H1 (cell line): ENCODE measurements around the gene SECISBP2. TPM values are rescaled to one million over a fixed set of nuclear protein-coding genes. Genes with fewer than 3 reads are reported as not detected.

Experiments
- CHD1 ChIP-seq: IDR thresholded peaks from 2 replicates; pipeline ENCODE4 v1.6.1; 2012; ENCODE audit warnings: low read depth, low read length, improper control_type of control experiment
- CREB1 ChIP-seq: IDR thresholded peaks from 2 replicates; pipeline ENCODE4 v1.6.1; 2012; ENCODE audit warnings: inconsistent platforms
- GABPA ChIP-seq: IDR thresholded peaks from 2 replicates; pipeline ENCODE4 v1.6.1; 2011; ENCODE audit warnings: mild to moderate bottlenecking, low read length, moderate library complexity, borderline replicate concordance; ENCODE audit not compliant: insufficient read depth
- MAX ChIP-seq: IDR thresholded peaks from 2 replicates; pipeline ENCODE4 v1.6.1; 2012; ENCODE audit warnings: inconsistent platforms
- RNF2 ChIP-seq: fragments of 200-900, 300-1000 bp; sonication (generic); IDR thresholded peaks from 2 replicates; pipeline ENCODE4 v1.7.1; 2016; ENCODE audit warnings: borderline replicate concordance, low read depth, mild to moderate bottlenecking, antibody characterized with exemption, low read length; ENCODE audit not compliant: poor library complexity, severe bottlenecking; ENCODE audit errors: missing control alignments
- SIRT6 ChIP-seq: IDR thresholded peaks from one replicate; pipeline ENCODE4 v1.7.1; 2012; ENCODE audit warnings: low read length, inconsistent platforms
- SIX5 ChIP-seq: IDR thresholded peaks from 2 replicates; pipeline ENCODE4 v1.6.1; 2011; ENCODE audit warnings: mild to moderate bottlenecking, low read depth, low read length
- USF2 ChIP-seq: IDR thresholded peaks from 2 replicates; pipeline ENCODE4 v1.6.1; 2011; ENCODE audit warnings: low read length, improper control_type of control experiment
- polyA plus RNA-seq, 7 experiments: library from polyadenylated mRNA; depleted of rRNA in 3 of 7; stranded (reverse) in 5 of 7; unstranded in 2 of 7; fragments of >200 nt in 5 of 7; fragments of 200-250 nt in 2 of 7; gene quantifications; 1 replicate in 5 of 7; 2 replicates in 1 of 7; 4 replicates in 1 of 7; pipeline versions ENCODE4 v1.2.1 to v1.2.3, GENCODE V29; 2011 to 2013; ENCODE audit warnings: missing spikeins in 2 of 7, mixed read lengths in 2 of 7
- total RNA-seq: library from RNA; stranded (reverse); fragmentation: NEBNext Ultra II Directional; extraction: Animal tissue kit (Norgen Biotek cat#: 25700); gene quantifications from 2 replicates; pipeline ENCODE4 v1.2.1, GENCODE V29; 2021

SECISBP2 gene
- total and polyA plus RNA-seq, 2 of the 8 experiments (the other 6 are each of a cell fraction or from before 2014, with no cell fraction given): 39.0 to 61.7 TPM

GRCh38 chr9:89356782-89357181, 38.5 kb downstream of the SECISBP2 start (continued):
- TF ChIP-seq RNF2: no peak
- TF ChIP-seq CREB1: no peak
- TF ChIP-seq MAX: no peak
- no peak for TF ChIP-seq CHD1
- no peak for TF ChIP-seq USF2
- TF ChIP-seq SIX5: no peak
- TF ChIP-seq GABPA: no peak
- no peak for TF ChIP-seq SIRT6
- TF ChIP-seq, all 59 proteins: peak for 0
